Measurements from ENCODE around the gene ATP11B.
A peak's percentile ranks its signal among the peaks of the same experiment; 100 is the strongest.

The ATP11B gene

GRCh38 chr3:182905623-182906022 is 112.3 kb downstream of the ATP11B start:
- no peak for TF ChIP-seq CTCF (conservative IDR thresholded peaks at IDR 0.05)
- H3K27ac ChIP-seq, result no peak overlapping the region

- no peak for TF ChIP-seq CTCF (conservative IDR thresholded peaks at IDR 0.05)
- H3K27ac ChIP-seq, result no peak overlapping the region
Measured at GRCh38 chr3:182906036-182906435, 112.7 kb downstream of the ATP11B start.

- TF ChIP-seq CTCF (conservative IDR thresholded peaks at IDR 0.05), result no peak
- no peak overlapping the region for H3K27ac ChIP-seq
Measured at GRCh38 chr3:182908471-182908870, 115.2 kb downstream of the ATP11B start.

GRCh38 chr3:182909318-182910040 is 116.2 kb downstream of the ATP11B start:
- H3K27ac ChIP-seq, result no peak overlapping the region

GRCh38 chr3:182910936-182911781 is 117.9 kb downstream of the ATP11B start:
- no peak for TF ChIP-seq CTCF (conservative IDR thresholded peaks at IDR 0.05)

More at GRCh38 chr3:182909318-182910040, 116.2 kb downstream of the ATP11B start:
- peak; percentile 69 for TF ChIP-seq CTCF (conservative IDR thresholded peaks at IDR 0.05)

GRCh38 chr3:182911782-182912111 is 118.4 kb downstream of the ATP11B start:
- TF ChIP-seq CTCF (conservative IDR thresholded peaks at IDR 0.05), result no peak
- H3K27ac ChIP-seq, result no peak overlapping the region

More at GRCh38 chr3:182910936-182911781, 117.9 kb downstream of the ATP11B start:
- H3K27ac ChIP-seq, result no peak overlapping the region

GRCh38 chr3:182912474-182912873 is 119.2 kb downstream of the ATP11B start:
- H3K27ac ChIP-seq, result no peak overlapping the region; the same call in 1 of the 2 replicates
- no peak for TF ChIP-seq CTCF (conservative IDR thresholded peaks at IDR 0.05)
